Hematopoietic multipotent progenitor cell treated with erythropoietin and hydrocortisone succinate and interleukin-3 and kit ligand, for 17 days (in vitro differentiated cells): ENCODE data around the gene ROBO4.

Experiments
- DNase-seq: peaks from one replicate; pipeline ENCODE4 v3.0.0-alpha.2; 2015; ENCODE audit warnings: low spot score

ROBO4 gene

DNA sequence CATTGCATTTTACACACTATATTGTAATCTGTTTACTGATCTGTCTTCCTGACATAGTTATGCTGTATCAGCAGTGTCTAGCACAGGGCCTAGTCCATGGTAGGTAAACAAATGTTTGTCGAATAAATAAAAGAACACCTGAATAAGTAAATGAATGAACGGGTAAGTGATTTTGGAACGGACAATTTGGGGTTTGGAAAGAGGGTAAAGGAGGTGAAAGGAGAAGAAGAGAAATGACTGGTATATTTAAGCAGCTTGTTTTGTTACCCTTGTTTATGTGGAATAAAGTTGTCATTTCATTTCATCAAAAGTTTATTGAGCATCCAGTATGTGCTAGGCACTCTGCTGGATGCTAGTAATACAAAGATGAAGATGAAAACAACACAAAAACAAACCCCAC, 21.3 kb upstream of the ROBO4 start, which contains the start of gene HEPN1:
Gene HEPN1, plus strand, starts transcription at position 301 of the 400 bp plus-strand sequence.
- DNase-seq = no peak

DNA sequence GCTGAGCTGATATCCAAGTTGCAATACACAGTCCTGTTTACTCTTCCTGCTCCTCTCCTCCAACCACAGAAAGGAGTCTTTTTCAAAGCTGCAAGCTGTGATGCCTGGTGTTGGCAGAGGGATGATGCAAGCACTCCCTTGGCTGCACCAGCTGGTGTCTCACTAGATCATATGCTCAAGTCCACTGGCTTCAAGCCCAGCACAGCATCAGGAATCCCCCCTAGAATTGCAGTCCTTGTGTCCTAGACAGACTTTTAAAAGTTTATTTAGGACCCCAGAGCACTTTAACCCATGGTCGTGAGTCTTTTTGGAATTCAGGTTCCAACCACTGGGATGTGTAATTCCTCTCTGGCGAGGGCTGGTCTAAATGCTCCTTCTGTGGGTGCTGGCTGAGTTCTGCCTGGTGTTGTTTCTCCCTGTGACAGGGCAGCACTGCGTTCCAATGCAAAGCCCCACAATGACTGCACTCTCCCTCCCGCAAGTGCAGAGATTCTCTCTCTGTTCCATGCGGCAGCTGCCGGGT, 19.5 kb upstream of the ROBO4 start:
- no peak for DNase-seq

DNA sequence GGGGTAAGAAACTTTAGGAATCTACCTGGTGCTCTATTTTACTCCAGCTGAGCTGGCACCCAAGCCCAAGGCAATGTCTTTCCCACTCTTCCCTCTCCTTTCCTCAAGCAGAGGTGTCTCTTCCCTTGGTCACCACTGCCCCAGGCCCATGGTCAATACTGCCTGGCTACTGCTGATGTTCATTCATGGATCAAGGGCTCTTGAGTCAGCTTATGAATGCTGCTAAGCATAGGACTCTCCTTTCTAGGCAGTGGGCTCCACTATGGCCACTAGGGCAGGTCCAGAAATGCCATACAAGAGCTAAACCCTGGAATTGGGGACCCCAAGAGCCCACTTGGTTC, 18.7 kb upstream of the ROBO4 start:
- no peak for DNase-seq

DNA sequence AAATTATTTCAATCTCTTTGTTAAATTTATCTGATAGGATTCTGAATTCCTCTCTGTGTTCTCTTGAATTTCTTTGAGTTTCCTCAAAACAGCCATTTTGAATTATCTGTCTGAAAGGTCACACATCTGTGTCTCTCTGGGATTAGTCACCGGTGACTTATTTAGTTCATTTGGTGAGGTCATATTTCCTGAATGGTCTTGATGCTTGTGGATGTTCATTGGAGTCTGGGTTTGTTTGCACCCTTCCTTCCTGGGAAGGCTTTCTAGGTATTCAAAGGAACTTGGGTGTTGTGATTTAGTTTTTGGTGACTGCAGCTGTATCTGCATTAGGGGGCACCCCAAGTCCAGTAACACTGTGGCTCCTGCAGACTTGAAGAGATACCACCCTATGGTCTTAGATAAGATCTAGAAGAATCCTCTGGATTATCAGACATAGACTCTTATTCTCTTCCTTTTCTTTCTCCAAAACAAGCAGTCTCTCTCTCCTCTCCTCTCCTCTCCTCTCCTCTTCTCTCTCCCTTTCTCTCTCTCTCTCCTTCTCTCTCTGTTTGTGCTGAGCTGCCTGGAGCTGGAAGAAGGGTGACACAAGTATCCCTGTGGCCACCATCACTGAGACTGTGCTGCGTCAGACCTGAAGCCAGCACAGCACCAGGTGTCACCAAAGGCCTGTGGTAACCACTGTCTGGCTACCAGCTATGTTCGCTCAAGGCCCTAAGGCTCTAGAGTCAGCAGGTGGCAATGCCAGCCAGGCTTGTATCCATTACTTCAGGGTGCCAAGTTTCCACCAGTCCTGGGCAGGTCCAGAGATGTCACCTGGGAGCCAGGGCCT, 18.1 kb upstream of the ROBO4 start:
- DNase-seq = no peak

GRCh38 chr11:124902616-124903015, 5.0 kb upstream of the ROBO4 start:
- no peak for DNase-seq

GRCh38 chr11:124900464-124900863, 2.8 kb upstream of the ROBO4 start:
- no peak for DNase-seq

- DNase-seq = no peak
Measured at GRCh38 chr11:124899383-124900145, 1.9 kb upstream of the ROBO4 start.

DNA sequence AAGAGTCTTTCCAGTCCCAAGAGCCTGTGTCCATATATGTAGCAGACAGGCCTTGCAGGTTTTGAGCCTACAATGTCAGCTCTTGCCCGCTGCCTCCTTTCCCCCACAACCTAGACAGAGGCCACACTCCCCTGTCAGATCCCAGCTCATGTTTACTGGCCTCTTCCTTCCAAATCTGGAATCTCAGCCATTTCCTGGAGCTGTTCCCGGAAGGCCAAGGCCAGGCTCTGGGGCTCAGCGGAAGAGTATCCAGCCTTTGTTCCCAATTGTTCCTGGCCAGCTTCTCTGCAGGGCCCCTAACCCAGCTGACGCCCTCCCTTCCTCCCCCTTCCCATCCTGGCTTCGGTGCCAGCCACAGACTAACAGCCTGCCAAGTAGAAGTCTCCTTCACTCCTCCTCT, 1.0 kb upstream of the ROBO4 start:
- DNase-seq = no peak

DNA sequence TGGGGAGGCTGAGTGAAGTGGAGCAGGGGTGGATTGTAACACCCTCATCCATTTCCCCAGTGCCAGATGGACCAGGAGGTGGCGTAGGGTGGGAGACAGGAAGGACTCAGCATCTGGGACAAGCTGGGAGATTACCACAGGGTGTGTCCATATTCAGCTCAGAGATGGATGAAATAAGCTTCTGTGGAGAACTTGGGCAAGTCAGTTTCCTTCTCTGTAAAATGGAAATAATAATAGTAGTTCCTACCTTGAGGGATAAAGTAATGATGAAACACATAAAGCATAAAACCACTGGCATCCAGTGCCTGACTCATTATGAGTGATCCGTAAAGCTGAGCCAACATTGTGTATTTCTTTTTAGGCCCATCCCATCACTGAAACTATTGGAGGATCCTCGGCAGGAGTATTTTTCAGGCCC, 607 bp upstream of the ROBO4 start:
- no peak for DNase-seq

GRCh38 chr11:124896821-124897391, 759 bp downstream of the ROBO4 start:
- DNase-seq = no peak

- no peak for DNase-seq
Measured at GRCh38 chr11:124896071-124896750, 1.5 kb downstream of the ROBO4 start.

DNA sequence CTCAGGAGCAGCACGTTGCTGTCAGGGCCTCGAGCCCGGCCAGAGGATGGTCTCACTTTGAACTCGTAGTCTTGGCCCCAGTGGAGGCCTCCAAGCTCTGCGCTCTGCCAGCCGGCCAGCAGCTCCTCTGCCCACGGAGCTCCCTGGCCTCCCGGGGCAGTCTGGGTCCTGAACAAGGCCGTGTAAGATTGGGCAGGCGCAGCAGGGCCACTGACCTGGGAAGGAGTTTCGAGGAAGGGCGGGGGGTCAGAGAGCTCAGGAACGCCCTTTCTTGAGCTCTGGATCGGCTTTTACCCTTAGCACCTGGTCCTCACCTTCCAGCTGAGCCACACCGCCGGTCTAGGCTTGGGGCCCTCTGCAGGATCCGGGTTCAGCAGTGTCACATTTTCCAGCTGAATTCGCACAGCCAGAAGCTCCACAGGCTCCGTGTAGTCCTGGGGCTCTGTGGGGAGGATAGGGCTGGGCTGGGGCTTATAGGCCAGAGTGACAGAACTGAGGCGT, 2.1 kb downstream of the ROBO4 start:
- DNase-seq = no peak

DNA sequence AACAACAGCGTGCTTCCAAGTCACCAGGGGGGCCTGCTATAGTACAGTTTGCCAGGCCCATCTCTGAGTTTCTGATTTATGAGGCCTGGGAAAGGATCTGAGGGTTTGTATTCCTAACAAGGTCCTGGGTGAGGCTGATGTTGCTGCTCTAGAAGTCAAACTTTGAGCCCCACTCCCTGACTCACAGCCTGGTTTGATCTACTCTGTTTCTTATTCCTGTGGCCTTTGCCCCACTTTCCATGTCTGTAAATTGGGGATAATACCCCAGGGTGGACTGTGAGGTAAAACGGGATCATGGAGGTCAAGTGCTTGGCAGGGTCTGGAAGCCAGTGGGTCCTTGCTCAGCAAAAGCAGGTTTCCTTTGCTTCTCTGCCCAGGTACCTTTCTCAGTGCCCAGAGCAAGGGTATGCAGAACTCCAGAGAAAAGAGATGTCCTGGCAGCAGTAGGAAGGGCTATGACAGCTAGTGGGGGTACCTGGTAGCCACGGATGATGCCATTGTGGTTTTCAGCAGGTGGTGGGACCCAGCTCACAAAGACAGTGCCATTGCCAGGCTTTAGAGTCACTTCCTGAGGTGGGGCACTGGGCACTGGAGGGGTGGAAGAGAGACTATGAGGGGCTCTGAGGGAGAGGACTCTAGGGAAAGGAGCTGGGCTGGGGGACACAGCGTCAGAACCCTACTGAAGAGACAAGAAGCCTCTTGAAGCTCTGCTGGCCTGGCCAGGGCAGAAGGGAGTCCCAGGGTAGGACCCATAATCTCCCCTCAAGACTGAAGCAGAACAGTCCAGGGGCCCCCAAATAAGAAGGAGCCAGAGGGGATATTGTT, 2.8 kb downstream of the ROBO4 start:
- no peak for DNase-seq

DNA sequence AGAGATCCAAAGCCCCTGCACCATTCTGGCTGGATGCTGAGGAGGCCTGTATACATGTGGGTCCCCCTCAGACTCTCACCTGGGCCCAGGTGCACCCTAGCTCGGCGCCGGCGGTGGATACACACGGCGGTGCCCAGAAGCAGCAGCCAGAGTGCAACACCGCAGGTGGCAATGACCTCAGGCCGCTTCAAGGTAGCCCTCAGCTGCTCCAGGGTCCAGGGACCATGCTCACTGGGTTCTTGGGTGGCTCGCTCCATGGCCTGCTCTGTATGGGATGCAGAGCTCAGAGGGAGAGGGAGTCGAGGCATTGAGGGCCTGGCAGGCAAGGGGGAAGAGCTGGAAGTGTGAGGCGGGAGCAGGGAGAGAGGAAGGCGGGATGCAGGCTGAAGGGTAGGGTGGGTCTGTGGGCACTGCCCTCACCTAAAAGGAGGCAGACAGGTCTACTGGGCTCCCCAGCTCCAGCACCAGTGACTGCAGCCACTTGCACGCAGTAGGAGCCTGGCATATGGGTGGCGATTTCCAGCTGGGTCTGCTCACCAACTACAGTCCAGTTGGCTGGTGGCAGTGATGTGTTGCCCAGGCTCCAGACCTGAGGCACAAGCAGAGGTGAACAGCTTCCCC, 3.8 kb downstream of the ROBO4 start:
- DNase-seq = no peak

DNA sequence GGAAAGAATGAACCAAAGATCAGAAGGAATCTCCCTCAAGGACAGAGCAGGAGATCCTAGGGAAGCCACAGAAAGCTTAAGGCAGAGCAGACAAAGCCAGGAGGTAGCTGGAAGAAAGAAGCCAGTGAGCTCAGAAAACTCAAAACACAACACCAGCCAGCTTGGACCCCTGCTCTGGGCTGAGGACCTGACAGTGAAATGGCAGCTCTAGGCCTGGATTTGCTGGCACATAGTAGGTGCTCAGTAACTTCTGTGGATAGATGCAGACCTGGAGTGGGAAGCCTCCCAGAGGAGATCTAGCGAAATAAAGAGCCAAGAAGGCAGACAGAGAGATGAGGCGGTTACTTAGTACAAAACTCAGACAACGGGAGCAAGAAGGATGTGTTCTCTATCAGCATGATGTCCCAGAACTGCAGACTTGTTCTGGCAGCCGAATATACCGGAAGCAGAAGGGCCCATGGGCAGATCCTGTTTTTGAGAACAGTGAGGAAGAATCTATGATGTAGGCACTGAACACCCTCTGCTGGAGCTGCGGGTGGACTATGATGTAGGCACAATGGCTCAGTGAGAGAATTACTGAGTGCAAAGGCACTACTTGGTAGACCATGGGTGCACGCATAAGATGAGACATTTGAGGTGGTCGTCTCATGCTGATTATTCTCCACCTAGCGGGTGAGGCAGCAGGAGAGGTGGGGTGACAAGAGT, 4.8 kb downstream of the ROBO4 start:
- no peak for DNase-seq

- no peak for DNase-seq
Measured at GRCh38 chr11:124892146-124892545, 5.5 kb downstream of the ROBO4 start.

GRCh38 chr11:124891373-124891861, 6.2 kb downstream of the ROBO4 start:
- DNase-seq = no peak

DNA sequence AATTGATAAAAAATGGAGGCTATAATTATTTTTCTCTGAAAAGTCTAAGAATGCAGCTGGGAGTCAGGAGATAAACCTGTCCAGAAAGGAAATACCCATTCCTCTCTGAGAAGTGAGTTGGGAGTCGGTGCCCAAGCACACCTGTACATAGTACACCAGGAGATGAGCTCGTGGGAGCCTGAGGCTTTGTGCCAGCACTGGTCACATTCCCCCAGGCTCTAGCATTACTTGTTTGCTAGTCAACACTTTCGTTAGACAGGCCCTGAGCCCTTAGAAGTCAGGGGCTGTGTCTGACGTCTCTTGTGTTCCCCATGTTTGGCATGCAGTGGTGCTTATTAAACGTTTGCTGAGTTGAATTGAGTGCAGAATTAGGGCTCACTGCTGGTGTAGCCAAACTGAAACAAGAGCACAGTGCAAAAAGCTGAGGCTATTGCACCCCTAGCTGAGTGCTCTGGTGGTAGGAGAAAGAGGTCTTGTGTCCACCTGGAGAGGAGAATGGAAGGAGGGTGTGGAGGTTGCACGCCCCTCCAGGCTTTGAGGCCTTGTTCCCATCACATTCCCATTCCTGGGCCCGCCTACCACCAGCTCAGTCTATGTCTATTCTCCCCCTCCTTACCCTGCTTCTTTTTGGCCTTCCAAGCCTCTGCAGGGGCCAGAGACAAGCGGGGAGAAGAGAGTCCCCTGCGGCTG, 6.8 kb downstream of the ROBO4 start:
- DNase-seq = no peak

DNA sequence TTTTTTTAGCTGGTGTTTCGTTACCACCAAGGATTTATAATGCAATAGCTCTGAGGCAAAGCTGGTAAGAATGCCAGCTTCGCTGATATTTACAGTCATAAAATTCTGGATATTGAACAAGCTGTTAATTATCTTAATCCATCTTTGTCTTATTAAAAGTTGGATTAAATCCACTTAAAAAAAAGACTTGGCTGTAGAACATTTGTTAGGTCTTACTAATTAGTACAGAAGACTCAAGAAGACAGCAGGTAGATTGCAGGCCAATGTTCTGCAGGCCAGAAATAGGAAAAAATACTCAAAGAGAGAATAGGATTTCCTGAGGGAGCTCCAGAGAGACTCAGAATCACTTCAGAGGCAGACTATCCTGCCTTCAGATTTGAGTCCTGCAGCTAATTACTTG, 7.5 kb downstream of the ROBO4 start:
- DNase-seq = no peak
